SK-N-MC (cell line): Measurements from ENCODE around the gene PPP1R9A.

ENCODE experiments used
- DNase-seq: peaks from one replicate; pipeline ENCODE4 v3.0.0-alpha.2; 2011; ENCODE audit warnings: low read depth, low spot score
- H3K27ac ChIP-seq: fragments of 200-600 bp; sonication (generic); 2 replicates; pipeline ENCODE4 v1.5.1; 2016; ENCODE audit warnings: mixed run types
- H3K36me3 ChIP-seq: fragments of 200-600 bp; sonication (generic); 2 replicates; pipeline ENCODE4 v1.6.1; 2017; ENCODE audit warnings: antibody characterized with exemption, low read length, mixed read lengths; ENCODE audit not compliant: insufficient read depth
- H3K4me3 ChIP-seq: fragments of 200-600 bp; sonication (generic); 2 replicates; pipeline ENCODE4 v1.5.1; 2016
- H3K9ac ChIP-seq: fragments of 200-600 bp; sonication (generic); 2 replicates; pipeline ENCODE4 v1.8.0; 2017; ENCODE audit warnings: mixed run types, mixed read lengths; ENCODE audit not compliant: insufficient read length
- H3K9me3 ChIP-seq: fragments of 200-600 bp; sonication (generic); 2 replicates; pipeline ENCODE4 v1.6.1; 2017; ENCODE audit warnings: low read depth, mild to moderate bottlenecking, antibody characterized with exemption, low read length, moderate library complexity, mixed read lengths
- EZH2 ChIP-seq: fragments of 200-600 bp; sonication (generic); IDR thresholded peaks from one replicate; pipeline ENCODE4 v1.6.1; 2017; ENCODE audit warnings: antibody characterized with exemption
- FOXP2 ChIP-seq: optimal IDR thresholded peaks from 2 replicates; pipeline ENCODE3; 2011; ENCODE audit warnings: mild to moderate bottlenecking, moderate library complexity; ENCODE audit not compliant: insufficient read depth; ENCODE audit errors: extremely low read length, control extremely low read depth
- POLR2AphosphoS5 ChIP-seq: IDR thresholded peaks from 2 replicates; pipeline ENCODE4 v1.6.1; 2012; ENCODE audit warnings: mild to moderate bottlenecking, low read depth, low read length, borderline replicate concordance

Gene PPP1R9A

DNA sequence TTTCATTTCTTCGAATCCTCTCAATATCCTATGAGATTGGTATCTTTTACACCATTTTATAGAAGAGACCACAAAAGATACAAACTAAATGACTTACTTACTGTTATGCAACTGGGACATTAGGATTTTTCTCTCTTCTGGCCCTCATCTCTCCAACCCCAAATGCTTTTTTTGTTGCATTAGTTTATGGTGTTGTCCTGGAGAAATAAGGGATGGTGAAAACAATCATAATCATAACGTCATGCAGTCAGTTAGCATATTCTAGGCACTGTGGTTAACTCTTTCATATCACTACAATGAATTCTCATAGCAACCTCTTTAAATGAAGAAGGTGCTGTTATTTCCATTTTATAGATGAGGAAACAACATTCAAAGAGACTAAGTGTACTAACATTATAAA lies 312.3 kb downstream of the PPP1R9A start:
- no peak for DNase-seq
- H3K4me3 ChIP-seq: no peak overlapping the region
- H3K27ac ChIP-seq: no peak overlapping the region
- no peak overlapping the region for H3K9ac ChIP-seq
- H3K9me3 ChIP-seq: no peaks in the 10 kb centered on the region
- H3K36me3 ChIP-seq: no peaks in the 10 kb centered on the region
- TF ChIP-seq EZH2: no peak
- no peak for TF ChIP-seq FOXP2
- TF ChIP-seq POLR2AphosphoS5: no peak

DNA sequence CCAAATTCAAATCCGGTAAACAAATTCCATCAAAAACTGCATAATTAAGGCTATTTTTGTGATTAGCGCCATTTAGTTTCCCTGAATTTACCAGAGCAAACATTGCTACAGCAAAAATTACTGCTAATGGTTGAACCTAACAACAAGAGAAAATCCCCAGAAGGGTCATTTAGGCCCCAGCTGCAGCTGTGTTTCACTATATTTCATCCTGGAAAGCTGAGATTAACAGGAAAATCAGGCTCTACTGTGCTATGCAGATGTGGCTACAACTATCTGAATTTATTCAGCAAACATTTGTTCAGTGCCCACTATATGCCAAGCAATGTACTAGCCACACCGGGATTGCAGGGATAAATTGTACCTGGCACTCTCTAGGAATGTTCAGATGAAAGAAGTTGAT lies 312.9 kb downstream of the PPP1R9A start:
- no peak overlapping the region for H3K27ac ChIP-seq
- no peak for DNase-seq

DNA sequence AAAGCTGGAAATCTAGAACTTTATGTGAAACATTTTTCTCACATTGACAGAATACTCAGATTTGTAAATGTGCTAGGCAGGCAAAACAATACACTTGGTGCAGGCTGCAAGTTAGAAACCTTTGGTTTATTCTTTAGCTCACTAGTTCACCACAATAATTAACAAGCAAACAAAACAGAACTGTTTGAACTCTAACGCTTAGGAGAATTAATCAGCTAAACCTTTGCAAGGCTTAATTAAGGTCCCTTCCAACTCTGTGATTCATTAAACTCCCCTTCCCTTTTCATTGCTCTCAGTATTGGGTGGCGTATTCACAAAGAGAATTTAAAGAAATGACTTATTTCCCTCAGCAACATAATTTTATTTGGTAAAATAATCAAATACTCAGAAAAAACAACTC lies 317.9 kb downstream of the PPP1R9A start:
- no peak overlapping the region for H3K4me3 ChIP-seq
- H3K9me3 ChIP-seq: no peaks in the 10 kb centered on the region
- no peak for TF ChIP-seq FOXP2
- no peak for TF ChIP-seq EZH2
- no peak for TF ChIP-seq POLR2AphosphoS5
- no peak overlapping the region for H3K9ac ChIP-seq
- no peak for DNase-seq
- no peaks in the 10 kb centered on the region for H3K36me3 ChIP-seq
- H3K27ac ChIP-seq: no peak overlapping the region

More for the DNA sequence above, 312.9 kb downstream of the PPP1R9A start:
- Histone ChIP-seq H3K4me3 (no peak overlapping the region), H3K9me3 (no peaks in the 10 kb centered on the region), H3K36me3 (no peaks in the 10 kb centered on the region), H3K9ac (no peak overlapping the region)
- no peak for TF ChIP-seq POLR2AphosphoS5
- no peak for TF ChIP-seq EZH2
- TF ChIP-seq FOXP2: no peak

DNA sequence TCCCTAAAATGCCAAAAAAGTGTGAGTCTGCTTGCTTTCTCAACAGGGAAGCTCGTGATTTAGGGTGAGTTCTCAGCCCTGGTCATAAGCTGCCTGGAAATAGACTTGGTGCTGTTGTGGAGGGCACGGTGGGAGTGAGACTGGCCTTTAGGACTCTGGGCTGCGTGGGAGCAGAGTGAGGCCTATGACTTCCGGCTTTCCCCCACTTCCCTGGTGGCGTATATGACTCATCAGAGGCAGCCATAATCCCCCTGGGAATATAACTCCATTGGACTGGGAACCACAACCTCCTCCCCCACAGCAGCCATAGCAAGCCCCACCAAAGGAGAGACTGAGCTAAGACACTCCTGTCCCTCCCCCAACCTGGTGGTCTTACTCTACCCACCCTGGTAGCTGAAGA lies 321.9 kb downstream of the PPP1R9A start:
- Histone ChIP-seq H3K9me3 (no peaks in the 10 kb centered on the region), H3K27ac (no peak overlapping the region), H3K9ac (no peak overlapping the region), H3K4me3 (no peak overlapping the region), H3K36me3 (no peaks in the 10 kb centered on the region)
- no peak for DNase-seq
- TF ChIP-seq FOXP2 (no peak), EZH2 (no peak), POLR2AphosphoS5 (no peak)

DNA sequence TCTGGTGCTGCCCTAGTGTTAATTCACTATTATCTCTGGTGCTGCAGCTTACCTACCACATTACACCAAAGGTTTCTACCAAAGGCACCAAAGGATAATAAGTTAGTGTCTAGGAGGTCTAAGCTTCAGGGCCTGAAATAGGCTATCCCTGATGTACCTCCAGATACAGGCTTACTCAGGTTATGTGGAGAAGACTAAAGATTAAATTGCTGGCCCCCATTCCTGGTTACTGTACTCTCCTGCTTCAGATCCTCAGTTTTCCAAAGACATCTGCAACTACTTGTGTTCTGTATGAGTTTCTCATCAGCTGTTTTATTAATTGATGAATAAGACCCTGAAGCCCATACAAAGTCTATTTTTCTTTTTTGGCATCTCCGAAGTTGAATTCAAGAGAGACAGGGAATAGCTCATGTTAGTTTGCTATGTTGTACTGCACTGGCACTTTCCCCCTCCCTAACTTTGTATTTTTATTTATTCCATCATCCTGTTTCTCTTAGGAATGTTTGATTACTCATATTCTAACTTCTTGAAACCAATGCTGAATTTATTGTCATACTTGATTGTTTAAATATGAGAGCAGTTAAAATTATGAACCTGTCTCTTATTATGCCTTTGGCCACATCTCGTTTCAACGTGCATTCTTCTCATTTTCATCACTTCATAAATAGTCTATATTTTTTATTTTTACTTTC lies 331.0 kb downstream of the PPP1R9A start:
- DNase-seq: no peak
- no peak for TF ChIP-seq EZH2
- no peak for TF ChIP-seq FOXP2
- TF ChIP-seq POLR2AphosphoS5: no peak
- Histone ChIP-seq H3K27ac (no peak overlapping the region), H3K9ac (no peak overlapping the region), H3K4me3 (no peak overlapping the region), H3K9me3 (no peaks in the 10 kb centered on the region), H3K36me3 (no peaks in the 10 kb centered on the region)

DNA sequence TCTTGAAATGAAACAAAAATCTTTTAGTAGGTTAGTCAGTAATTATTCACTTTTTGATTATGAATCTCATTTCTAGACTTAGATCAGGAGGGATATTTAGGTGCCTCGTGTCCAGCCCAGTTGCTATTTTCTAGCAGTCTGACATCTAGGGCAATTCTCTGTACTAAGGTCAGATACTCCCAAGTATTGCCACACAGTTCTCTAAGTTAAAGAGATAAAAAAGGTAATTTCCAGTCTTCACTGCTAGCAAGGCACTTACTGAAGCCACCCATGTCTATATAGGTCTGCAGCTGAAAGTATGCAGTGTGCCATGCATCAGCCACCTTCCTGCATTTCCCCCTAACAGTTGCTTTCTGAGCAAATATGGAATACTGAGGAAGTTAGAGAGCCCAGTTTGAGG lies 333.5 kb downstream of the PPP1R9A start:
- no peak for TF ChIP-seq EZH2
- no peak for TF ChIP-seq FOXP2
- TF ChIP-seq POLR2AphosphoS5: no peak
- H3K4me3 ChIP-seq: no peak overlapping the region
- no peaks in the 10 kb centered on the region for H3K9me3 ChIP-seq
- no peak overlapping the region for H3K27ac ChIP-seq
- no peak overlapping the region for H3K9ac ChIP-seq
- no peak for DNase-seq
- no peaks in the 10 kb centered on the region for H3K36me3 ChIP-seq

DNA sequence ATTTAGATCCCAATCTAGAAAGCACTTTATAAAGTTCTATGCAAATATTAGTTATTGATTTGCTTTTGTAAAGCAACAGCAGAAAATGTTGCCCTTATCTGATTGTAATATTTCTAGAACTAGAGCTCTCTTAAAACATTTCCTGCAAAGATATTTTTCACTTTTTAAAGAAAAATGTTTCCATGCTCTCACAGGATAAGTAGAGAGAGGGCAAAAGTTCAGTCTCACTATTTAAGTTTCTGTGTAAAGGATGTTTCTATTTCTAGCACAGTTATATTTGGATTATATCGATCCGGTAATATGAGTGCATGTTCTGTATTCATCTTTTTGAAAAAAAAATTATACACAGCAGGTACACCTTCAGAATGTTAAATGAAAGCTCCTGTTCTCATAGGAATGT lies 334.9 kb downstream of the PPP1R9A start:
- Histone ChIP-seq H3K9ac (no peak overlapping the region), H3K9me3 (no peaks in the 10 kb centered on the region), H3K27ac (no peak overlapping the region), H3K4me3 (no peak overlapping the region), H3K36me3 (no peaks in the 10 kb centered on the region)
- TF ChIP-seq EZH2 (no peak), POLR2AphosphoS5 (no peak), FOXP2 (no peak)
- DNase-seq: no peak

DNA sequence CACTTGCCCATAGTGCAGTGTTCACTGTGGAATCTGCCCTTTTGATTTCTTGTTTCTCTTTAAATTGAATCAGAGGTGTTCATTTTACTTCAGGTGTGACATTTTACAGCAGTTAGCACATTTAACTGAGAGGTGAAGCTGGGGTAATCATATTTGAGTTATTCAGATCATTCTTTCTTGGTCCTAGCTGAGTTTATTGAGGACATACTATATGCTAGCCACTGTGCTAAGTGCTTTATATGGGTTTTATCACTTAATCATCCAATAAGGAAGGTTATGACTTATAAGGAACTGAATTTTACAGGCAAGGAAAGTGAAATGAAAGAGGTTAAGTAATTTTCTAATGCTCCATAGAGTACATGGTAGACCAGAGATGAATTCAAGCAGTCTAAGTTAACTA lies 337.2 kb downstream of the PPP1R9A start:
- Histone ChIP-seq H3K36me3 (no peaks in the 10 kb centered on the region), H3K9ac (no peak overlapping the region), H3K27ac (no peak overlapping the region), H3K9me3 (no peaks in the 10 kb centered on the region), H3K4me3 (no peak overlapping the region)
- no peak for DNase-seq
- TF ChIP-seq POLR2AphosphoS5: no peak
- no peak for TF ChIP-seq EZH2
- no peak for TF ChIP-seq FOXP2
